Caco-2 (cell line): ENCODE measurements around the gene B4GALNT4. TPM values are rescaled to one million over a fixed set of nuclear protein-coding genes. Genes with fewer than 3 reads are reported as not detected.
"Not testable (repeated sequence)": the region's sequence is repeated elsewhere in the genome, so short reads cannot be mapped to it uniquely, and the experiment has no call there.

Source experiments
- BruUV-seq: library from RNA; stranded (reverse); fragments of 400-500 nt; replicated peaks from 2 replicates; lab custom pipeline; 2021; lab: Mats Ljungman, UMichigan
- CTCF ChIA-PET: fragments of 300-600 bp; sonication (Branson Sonifier 250); formaldehyde crosslinking; loops from one replicate; lab custom pipeline; 2022; ENCODE audit warnings: antibody characterized with exemption; lab: Charles Lee
- POLR2A ChIA-PET: fragments of 300-600 bp; sonication (Branson Sonifier 250); formaldehyde crosslinking; loops from one replicate; lab custom pipeline; 2022; ENCODE audit warnings: antibody characterized with exemption; lab: Charles Lee
- DNase-seq, 2 experiments: peaks; one replicate each; pipeline versions ENCODE4 v3.0.0 to v3.0.0-alpha.2; 2020 to 2022
- H3K27me3 ChIP-seq: replicated peaks from 2 replicates; pipeline ENCODE4 v1.6.0; 2011; ENCODE audit warnings: low read length; ENCODE audit not compliant: control insufficient read depth, insufficient read depth
- H3K36me3 ChIP-seq: 2 replicates; pipeline ENCODE4 v1.5.1; 2011; ENCODE audit warnings: low read length; ENCODE audit not compliant: control insufficient read depth, insufficient read depth
- H3K4me1 ChIP-seq: fragments of 250-450 bp; sonication (Bioruptor Pico); 2 replicates; pipeline ENCODE4 v1.5.1; 2020; ENCODE audit warnings: mild to moderate bottlenecking
- H3K4me3 ChIP-seq: 2 replicates; pipeline ENCODE4 v1.5.1; 2011; ENCODE audit warnings: low read depth, mild to moderate bottlenecking, control low read depth, low read length
- H3K9me3 ChIP-seq: fragments of 250-450 bp; sonication (Bioruptor Pico); 2 replicates; pipeline ENCODE4 v1.5.1; 2020; ENCODE audit warnings: mild to moderate bottlenecking, moderate library complexity
- H3K27ac Mint-ChIP-seq: one replicate; pipeline ENCODE4 v1.8.0; 2022; ENCODE audit warnings: mixed read lengths; ENCODE audit not compliant: unreplicated experiment
- H3K27me3 Mint-ChIP-seq: one replicate; pipeline ENCODE4 v1.8.0; 2022; ENCODE audit warnings: mixed read lengths; ENCODE audit not compliant: insufficient read depth, unreplicated experiment
- H3K36me3 Mint-ChIP-seq: one replicate; pipeline ENCODE4 v1.8.0; 2022; ENCODE audit warnings: mild to moderate bottlenecking, mixed read lengths; ENCODE audit not compliant: insufficient read depth, unreplicated experiment
- H3K4me1 Mint-ChIP-seq: one replicate; pipeline ENCODE4 v1.8.0; 2022; ENCODE audit warnings: low read depth, mixed read lengths; ENCODE audit not compliant: unreplicated experiment
- H3K4me3 Mint-ChIP-seq: one replicate; pipeline ENCODE4 v1.8.0; 2022; ENCODE audit warnings: mild to moderate bottlenecking, moderate library complexity, mixed read lengths; ENCODE audit not compliant: unreplicated experiment
- H3K9me3 Mint-ChIP-seq: one replicate; pipeline ENCODE4 v1.8.0; 2022; ENCODE audit warnings: mixed read lengths; ENCODE audit not compliant: unreplicated experiment
- CTCF ChIP-seq, 2 experiments: fragments of 200-600 bp in 1 of 2; IDR thresholded peaks; 1 replicate in 1 of 2; 2 replicates in 1 of 2; pipeline versions ENCODE4 v1.5.1 to v1.8.0; 2011 to 2022; ENCODE audit warnings: antibody characterized with exemption in 1 of 2, control low read depth in 1 of 2, inconsistent platforms in 1 of 2, low read depth in 1 of 2, low read length in 1 of 2, mild to moderate bottlenecking in 1 of 2, moderate library complexity in 1 of 2; ENCODE audit not compliant: insufficient read depth in 1 of 2, severe bottlenecking in 1 of 2, unreplicated experiment in 1 of 2
- intact Hi-C: fragments of 100-400 bp; cut with micrococcal nuclease; formaldehyde crosslinking; loops from one replicate; pipeline ENCODE4 v1.10.0; 2022; ENCODE audit not compliant: unreplicated experiment
- total RNA-seq: library from RNA; stranded (reverse); gene quantifications from 2 replicates; pipeline ENCODE4 v1.2.3, GENCODE V29; 2022

Gene B4GALNT4
- total RNA-seq, 1 experiment from 2014 or later: 35.6 TPM

DNA sequence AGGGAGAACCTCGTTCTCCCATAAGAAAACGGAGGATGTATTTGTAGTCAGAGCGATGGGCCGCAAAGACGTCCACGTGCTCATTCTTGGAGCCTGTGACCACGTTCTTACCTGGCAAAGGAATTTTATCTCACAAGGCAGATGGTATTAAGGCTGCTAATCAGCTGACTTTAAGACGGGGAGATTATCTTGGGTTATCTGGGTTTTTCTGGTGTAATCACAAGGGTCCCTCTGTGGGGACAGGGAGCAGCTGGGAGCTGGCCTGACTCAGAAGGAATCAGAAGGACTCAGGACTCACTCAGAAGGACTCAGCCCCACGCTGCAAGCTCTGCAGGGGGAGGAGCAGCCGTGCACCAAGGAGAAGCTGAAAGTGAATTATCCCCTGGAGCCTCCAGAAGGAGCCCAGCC lies 53.0 kb downstream of the B4GALNT4 start:
- H3K4me1 Mint-ChIP-seq: peaks cover 13% of the 10 kb centered on the region

DNA sequence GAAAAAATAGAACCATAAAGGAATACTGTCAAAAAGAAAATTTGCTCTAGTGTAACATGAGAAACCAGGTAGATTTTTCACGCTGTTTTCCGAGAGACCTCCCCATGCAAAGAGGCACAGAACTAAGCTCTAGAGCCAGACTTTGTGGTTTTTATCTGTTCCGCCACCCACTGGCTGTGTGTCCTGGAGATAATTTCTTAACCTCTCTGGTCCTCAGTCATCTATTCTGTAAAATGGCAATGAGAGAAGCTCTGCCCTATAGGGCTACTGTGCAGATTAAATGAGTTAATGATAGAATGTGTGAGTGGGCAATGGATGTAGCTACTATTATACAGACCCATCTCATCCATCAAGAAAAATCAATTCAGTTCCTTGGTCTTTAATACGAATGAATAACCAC lies 54.9 kb downstream of the B4GALNT4 start:
- peaks cover 54% of the 10 kb centered on the region for H3K36me3 Mint-ChIP-seq
- H3K4me1 Mint-ChIP-seq: peaks cover 7% of the 10 kb centered on the region
- POLR2A ChIA-PET: no interaction called here
- Histone ChIP-seq H3K9me3 (no peaks in the 10 kb centered on the region), H3K27me3 (no peaks in the 10 kb centered on the region), H3K4me3 (no peak overlapping the region), H3K36me3 (peaks cover 4% of the 10 kb centered on the region; the same call in 1 of the 2 replicates), H3K4me1 (peaks cover 19% of the 10 kb centered on the region)
- no peak for TF ChIP-seq CTCF (IDR thresholded peaks at IDR 0.05; ENCODE audit: insufficient read depth in 1 of 2, low read depth in 1 of 2, low read length in 1 of 2, severe bottlenecking in 1 of 2, unreplicated experiment in 1 of 2)
- no peak overlapping the region for H3K4me3 Mint-ChIP-seq
- no peak for DNase-seq
- intact Hi-C loops: no loop called here
- CTCF ChIA-PET: no interaction called here
- H3K27me3 Mint-ChIP-seq: no peaks in the 10 kb centered on the region
- H3K27ac Mint-ChIP-seq: no peak overlapping the region
- no TSS peak for BruUV-seq
- H3K9me3 Mint-ChIP-seq: no peaks in the 10 kb centered on the region

More for the DNA sequence above, 53.0 kb downstream of the B4GALNT4 start:
- intact Hi-C loops: no loop called here
- ChIA-PET CTCF (interaction anchor here (0.6 to 0.8 kb wide), 2 partner anchors 26 to 222 kb away, joined by 3 to 4 read pairs; no protein-coding TSS in a partner anchor), POLR2A (interaction anchor here (0.7 to 1.4 kb wide), 2 partner anchors 23 to 26 kb away, joined by 5 read pairs; no protein-coding TSS in a partner anchor)
- H3K27me3 ChIP-seq: no peaks in the 10 kb centered on the region
- peak; percentile 39 to 72 for DNase-seq
- H3K4me3 Mint-ChIP-seq: no peak overlapping the region
- BruUV-seq: no TSS peak
- H3K4me1 ChIP-seq: peaks cover 27% of the 10 kb centered on the region
- no peaks in the 10 kb centered on the region for H3K27me3 Mint-ChIP-seq
- H3K36me3 ChIP-seq: peaks cover 4% of the 10 kb centered on the region; the same call in 1 of the 2 replicates
- H3K9me3 Mint-ChIP-seq: no peaks in the 10 kb centered on the region
- peaks cover 50% of the 10 kb centered on the region for H3K36me3 Mint-ChIP-seq
- H3K4me3 ChIP-seq: no peak overlapping the region
- no peak for TF ChIP-seq CTCF (IDR thresholded peaks at IDR 0.05; ENCODE audit: insufficient read depth in 1 of 2, low read depth in 1 of 2, low read length in 1 of 2, severe bottlenecking in 1 of 2, unreplicated experiment in 1 of 2)
- no peaks in the 10 kb centered on the region for H3K9me3 ChIP-seq
- no peak overlapping the region for H3K27ac Mint-ChIP-seq

GRCh38 chr11:424766-425165 lies 55.5 kb downstream of the B4GALNT4 start:
- CTCF ChIA-PET: not testable (repeated sequence)

More at GRCh38 chr11:424766-425165, 55.5 kb downstream of the B4GALNT4 start:
- H3K4me1 Mint-ChIP-seq, H3K4me3 Mint-ChIP-seq, H3K27ac Mint-ChIP-seq, H3K9me3 Mint-ChIP-seq, BruUV-seq, POLR2A ChIA-PET, DNase-seq, intact Hi-C loops, H3K36me3 ChIP-seq, H3K9me3 ChIP-seq, H3K4me3 ChIP-seq, H3K27me3 ChIP-seq, H3K27me3 Mint-ChIP-seq: not testable (repeated sequence)
- H3K4me1 ChIP-seq: peaks cover 19% of the 10 kb centered on the region
- H3K36me3 Mint-ChIP-seq: peaks cover 57% of the 10 kb centered on the region
